ENCODE measurements around the gene EWSR1. TPM values are rescaled to one million over a fixed set of nuclear protein-coding genes. Genes with fewer than 3 reads are reported as not detected.

The EWSR1 gene
- total and polyA plus RNA-seq, 2 experiments from 2014 or later = 391 to 427 TPM

- TF ChIP-seq, protein P1, sequence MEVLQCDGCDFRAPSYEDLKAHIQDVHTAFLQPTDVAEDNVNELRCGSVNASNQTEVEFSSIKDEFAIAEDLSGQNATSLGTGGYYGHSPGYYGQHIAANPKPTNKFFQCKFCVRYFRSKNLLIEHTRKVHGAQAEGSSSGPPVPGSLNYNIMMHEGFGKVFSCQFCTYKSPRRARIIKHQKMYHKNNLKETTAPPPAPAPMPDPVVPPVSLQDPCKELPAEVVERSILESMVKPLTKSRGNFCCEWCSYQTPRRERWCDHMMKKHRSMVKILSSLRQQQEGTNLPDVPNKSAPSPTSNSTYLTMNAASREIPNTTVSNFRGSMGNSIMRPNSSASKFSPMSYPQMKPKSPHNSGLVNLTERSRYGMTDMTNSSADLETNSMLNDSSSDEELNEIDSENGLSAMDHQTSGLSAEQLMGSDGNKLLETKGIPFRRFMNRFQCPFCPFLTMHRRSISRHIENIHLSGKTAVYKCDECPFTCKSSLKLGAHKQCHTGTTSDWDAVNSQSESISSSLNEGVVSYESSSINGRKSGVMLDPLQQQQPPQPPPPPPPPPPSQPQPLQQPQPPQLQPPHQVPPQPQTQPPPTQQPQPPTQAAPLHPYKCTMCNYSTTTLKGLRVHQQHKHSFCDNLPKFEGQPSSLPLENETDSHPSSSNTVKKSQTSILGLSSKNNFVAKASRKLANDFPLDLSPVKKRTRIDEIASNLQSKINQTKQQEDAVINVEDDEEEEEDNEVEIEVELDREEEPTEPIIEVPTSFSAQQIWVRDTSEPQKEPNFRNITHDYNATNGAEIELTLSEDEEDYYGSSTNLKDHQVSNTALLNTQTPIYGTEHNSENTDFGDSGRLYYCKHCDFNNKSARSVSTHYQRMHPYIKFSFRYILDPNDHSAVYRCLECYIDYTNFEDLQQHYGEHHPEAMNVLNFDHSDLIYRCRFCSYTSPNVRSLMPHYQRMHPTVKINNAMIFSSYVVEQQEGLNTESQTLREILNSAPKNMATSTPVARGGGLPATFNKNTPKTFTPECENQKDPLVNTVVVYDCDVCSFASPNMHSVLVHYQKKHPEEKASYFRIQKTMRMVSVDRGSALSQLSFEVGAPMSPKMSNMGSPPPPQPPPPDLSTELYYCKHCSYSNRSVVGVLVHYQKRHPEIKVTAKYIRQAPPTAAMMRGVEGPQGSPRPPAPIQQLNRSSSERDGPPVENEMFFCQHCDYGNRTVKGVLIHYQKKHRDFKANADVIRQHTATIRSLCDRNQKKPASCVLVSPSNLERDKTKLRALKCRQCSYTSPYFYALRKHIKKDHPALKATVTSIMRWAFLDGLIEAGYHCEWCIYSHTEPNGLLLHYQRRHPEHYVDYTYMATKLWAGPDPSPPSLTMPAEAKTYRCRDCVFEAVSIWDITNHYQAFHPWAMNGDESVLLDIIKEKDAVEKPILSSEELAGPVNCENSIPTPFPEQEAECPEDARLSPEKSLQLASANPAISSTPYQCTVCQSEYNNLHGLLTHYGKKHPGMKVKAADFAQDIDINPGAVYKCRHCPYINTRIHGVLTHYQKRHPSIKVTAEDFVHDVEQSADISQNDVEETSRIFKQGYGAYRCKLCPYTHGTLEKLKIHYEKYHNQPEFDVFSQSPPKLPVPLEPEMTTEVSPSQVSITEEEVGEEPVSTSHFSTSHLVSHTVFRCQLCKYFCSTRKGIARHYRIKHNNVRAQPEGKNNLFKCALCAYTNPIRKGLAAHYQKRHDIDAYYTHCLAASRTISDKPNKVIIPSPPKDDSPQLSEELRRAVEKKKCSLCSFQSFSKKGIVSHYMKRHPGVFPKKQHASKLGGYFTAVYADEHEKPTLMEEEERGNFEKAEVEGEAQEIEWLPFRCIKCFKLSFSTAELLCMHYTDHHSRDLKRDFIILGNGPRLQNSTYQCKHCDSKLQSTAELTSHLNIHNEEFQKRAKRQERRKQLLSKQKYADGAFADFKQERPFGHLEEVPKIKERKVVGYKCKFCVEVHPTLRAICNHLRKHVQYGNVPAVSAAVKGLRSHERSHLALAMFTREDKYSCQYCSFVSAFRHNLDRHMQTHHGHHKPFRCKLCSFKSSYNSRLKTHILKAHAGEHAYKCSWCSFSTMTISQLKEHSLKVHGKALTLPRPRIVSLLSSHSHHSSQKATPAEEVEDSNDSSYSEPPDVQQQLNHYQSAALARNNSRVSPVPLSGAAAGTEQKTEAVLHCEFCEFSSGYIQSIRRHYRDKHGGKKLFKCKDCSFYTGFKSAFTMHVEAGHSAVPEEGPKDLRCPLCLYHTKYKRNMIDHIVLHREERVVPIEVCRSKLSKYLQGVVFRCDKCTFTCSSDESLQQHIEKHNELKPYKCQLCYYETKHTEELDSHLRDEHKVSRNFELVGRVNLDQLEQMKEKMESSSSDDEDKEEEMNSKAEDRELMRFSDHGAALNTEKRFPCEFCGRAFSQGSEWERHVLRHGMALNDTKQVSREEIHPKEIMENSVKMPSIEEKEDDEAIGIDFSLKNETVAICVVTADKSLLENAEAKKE (CRISPR knock-in tag; IDR thresholded peaks at IDR 0.05) = no peak
- no peak for TF ChIP-seq JUNB (IDR thresholded peaks at IDR 0.05; ENCODE audit: unreplicated experiment)
These were observed 43.8 kb upstream of the EWSR1 start (continued) for GRCh38 chr22:29224121-29224858.

GRCh38 chr22:29224859-29225410 lies 43.1 kb upstream of the EWSR1 start:
- no peak overlapping the region for H3K4me2 ChIP-seq
- Mint-ChIP-seq H3K27ac (no peak overlapping the region), H3K27me3 (ENCODE audit: insufficient read depth, low read depth, poor library complexity) (peaks cover 6% of the 10 kb centered on the region), H3K9me3 (no peaks in the 10 kb centered on the region), H3K4me3 (no peak overlapping the region), H3K36me3 (ENCODE audit: low read depth) (no peaks in the 10 kb centered on the region), H3K4me1 (peaks cover 8% of the 10 kb centered on the region)
- ATAC-seq (no peak), DNase-seq (ENCODE audit: low spot score) (no peak)
- H3K27ac ChIP-seq (ENCODE audit: low read depth) = no peak overlapping the region
- H3F3A ChIP-seq (replicated peaks; ENCODE audit: low read depth) = no peaks in the 10 kb centered on the region
- no peaks in the 10 kb centered on the region for H3K36me3 ChIP-seq (ENCODE audit: insufficient read depth)
- no peaks in the 10 kb centered on the region for H3K9me2 ChIP-seq (ENCODE audit: insufficient read depth)
- H3K79me2 ChIP-seq (replicated peaks; ENCODE audit: insufficient read depth) = no peaks in the 10 kb centered on the region
- 0 out of 2 replicates have a peak, but pooled peaks cover 3% of the 10 kb centered on the region for H3K27me3 ChIP-seq (ENCODE audit: insufficient read depth)
- no peak overlapping the region for H3K4me3 ChIP-seq
- peaks cover 3% of the 10 kb centered on the region; the same call in 1 of the 2 replicates for H4K20me1 ChIP-seq (replicated peaks; ENCODE audit: insufficient read depth)
- H3K4me1 ChIP-seq (ENCODE audit: insufficient read depth) = peaks cover 3% of the 10 kb centered on the region; the same call in 1 of the 2 replicates
- H2AFZ ChIP-seq = no peak overlapping the region
- TF ChIP-seq CREB1 (CRISPR knock-in tag; IDR thresholded peaks at IDR 0.05; ENCODE audit: low read depth) = no peak
- no peak for TF ChIP-seq STAT1 (IDR thresholded peaks at IDR 0.05; ENCODE audit: unreplicated experiment)
- TF ChIP-seq, protein P1 (CRISPR knock-in tag; IDR thresholded peaks at IDR 0.05) = no peak
- TF ChIP-seq, protein P2, sequence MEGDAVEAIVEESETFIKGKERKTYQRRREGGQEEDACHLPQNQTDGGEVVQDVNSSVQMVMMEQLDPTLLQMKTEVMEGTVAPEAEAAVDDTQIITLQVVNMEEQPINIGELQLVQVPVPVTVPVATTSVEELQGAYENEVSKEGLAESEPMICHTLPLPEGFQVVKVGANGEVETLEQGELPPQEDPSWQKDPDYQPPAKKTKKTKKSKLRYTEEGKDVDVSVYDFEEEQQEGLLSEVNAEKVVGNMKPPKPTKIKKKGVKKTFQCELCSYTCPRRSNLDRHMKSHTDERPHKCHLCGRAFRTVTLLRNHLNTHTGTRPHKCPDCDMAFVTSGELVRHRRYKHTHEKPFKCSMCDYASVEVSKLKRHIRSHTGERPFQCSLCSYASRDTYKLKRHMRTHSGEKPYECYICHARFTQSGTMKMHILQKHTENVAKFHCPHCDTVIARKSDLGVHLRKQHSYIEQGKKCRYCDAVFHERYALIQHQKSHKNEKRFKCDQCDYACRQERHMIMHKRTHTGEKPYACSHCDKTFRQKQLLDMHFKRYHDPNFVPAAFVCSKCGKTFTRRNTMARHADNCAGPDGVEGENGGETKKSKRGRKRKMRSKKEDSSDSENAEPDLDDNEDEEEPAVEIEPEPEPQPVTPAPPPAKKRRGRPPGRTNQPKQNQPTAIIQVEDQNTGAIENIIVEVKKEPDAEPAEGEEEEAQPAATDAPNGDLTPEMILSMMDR (conservative IDR thresholded peaks at IDR 0.05; ENCODE audit: low read depth in 2 of 2) = no peak
- no peak for TF ChIP-seq EZH2phosphoT487 (IDR thresholded peaks at IDR 0.05; ENCODE audit: unreplicated experiment)

Measured in GM23338 (cell line).